Trophoblast cell (in vitro differentiated cells and primary cell): ENCODE measurements around the gene EYS.
"Not testable (repeated sequence)": the region's sequence is repeated elsewhere in the genome, so short reads cannot be mapped to it uniquely, and the experiment has no call there.

Source experiments
- DNase-seq, 2 donors: peaks; one replicate each; pipeline ENCODE4 v3.0.0-alpha.2; 2016
- H2AFZ ChIP-seq: 2 replicates; pipeline ENCODE4 v1.6.1; 2013; ENCODE audit warnings: low read length, moderate library complexity, mild to moderate bottlenecking; ENCODE audit not compliant: insufficient read depth, poor library complexity
- H2AK5ac ChIP-seq: 2 replicates; pipeline ENCODE4 v1.6.1; 2013; ENCODE audit warnings: mild to moderate bottlenecking, low read length
- H2BK120ac ChIP-seq: 2 replicates; pipeline ENCODE4 v1.6.1; 2013; ENCODE audit warnings: low read length, mild to moderate bottlenecking, moderate library complexity; ENCODE audit not compliant: insufficient read depth, poor library complexity
- H2BK12ac ChIP-seq: 2 replicates; pipeline ENCODE4 v1.6.1; 2013; ENCODE audit warnings: mild to moderate bottlenecking, low read length, moderate library complexity
- H2BK5ac ChIP-seq: 2 replicates; pipeline ENCODE4 v1.6.1; 2013; ENCODE audit warnings: low read length, low read depth, moderate library complexity, mild to moderate bottlenecking; ENCODE audit not compliant: poor library complexity
- H3K14ac ChIP-seq: 2 replicates; pipeline ENCODE4 v1.6.1; 2013; ENCODE audit warnings: mild to moderate bottlenecking, low read length
- H3K18ac ChIP-seq: 2 replicates; pipeline ENCODE4 v1.6.1; 2013; ENCODE audit warnings: mild to moderate bottlenecking, low read length
- H3K23ac ChIP-seq: 2 replicates; pipeline ENCODE4 v1.6.1; 2013; ENCODE audit warnings: low read length
- H3K27ac ChIP-seq: 2 replicates; pipeline ENCODE4 v1.5.1; 2013; ENCODE audit warnings: low read depth, mild to moderate bottlenecking, inconsistent platforms, low read length, moderate library complexity
- H3K27me3 ChIP-seq: 2 replicates; pipeline ENCODE4 v1.6.1; 2013; ENCODE audit warnings: inconsistent platforms, mild to moderate bottlenecking, low read length, moderate library complexity; ENCODE audit not compliant: insufficient read depth
- H3K36me3 ChIP-seq, 2 experiments: 1 replicate in 1 of 2; 2 replicates in 1 of 2; pipeline ENCODE4 v1.6.1; 2013; ENCODE audit warnings: low read length in 2 of 2, mild to moderate bottlenecking in 2 of 2, moderate library complexity in 1 of 2; ENCODE audit not compliant: insufficient read depth in 2 of 2, control insufficient read depth in 1 of 2
- H3K4ac ChIP-seq: 2 replicates; pipeline ENCODE4 v1.6.1; 2013; ENCODE audit warnings: low read depth, mild to moderate bottlenecking, low read length, moderate library complexity
- H3K4me1 ChIP-seq, 2 experiments: 1 replicate in 1 of 2; 2 replicates in 1 of 2; pipeline ENCODE4 v1.6.1; 2013; ENCODE audit warnings: low read length in 2 of 2, mild to moderate bottlenecking in 2 of 2, moderate library complexity in 1 of 2; ENCODE audit not compliant: insufficient read depth in 2 of 2, control insufficient read depth in 1 of 2
- H3K4me2 ChIP-seq: 2 replicates; pipeline ENCODE4 v1.6.1; 2013; ENCODE audit warnings: inconsistent platforms, mild to moderate bottlenecking, low read length, moderate library complexity
- H3K4me3 ChIP-seq: 2 replicates; pipeline ENCODE4 v1.5.1; 2013; ENCODE audit warnings: mild to moderate bottlenecking, low read depth, low read length, inconsistent platforms
- H3K79me1 ChIP-seq: one replicate; pipeline ENCODE4 v1.6.1; 2013; ENCODE audit warnings: low read length
- H3K79me2 ChIP-seq: 2 replicates; pipeline ENCODE4 v1.6.1; 2013; ENCODE audit warnings: low read length, mild to moderate bottlenecking; ENCODE audit not compliant: control insufficient read depth, insufficient read depth, poor library complexity
- H3K9ac ChIP-seq: 2 replicates; pipeline ENCODE4 v1.6.1; 2013; ENCODE audit warnings: mild to moderate bottlenecking, low read length
- H3K9me3 ChIP-seq: 2 replicates; pipeline ENCODE4 v1.6.1; 2013; ENCODE audit warnings: low read depth, mild to moderate bottlenecking, control low read depth, inconsistent platforms, low read length; ENCODE audit not compliant: insufficient read depth
- H4K12ac ChIP-seq: 2 replicates; pipeline ENCODE4 v1.6.1; 2013; ENCODE audit warnings: low read depth, mild to moderate bottlenecking, low read length, moderate library complexity
- H4K8ac ChIP-seq: 2 replicates; pipeline ENCODE4 v1.6.1; 2013; ENCODE audit warnings: low read depth, mild to moderate bottlenecking, low read length, moderate library complexity
- H4K91ac ChIP-seq: one replicate; pipeline ENCODE4 v1.6.1; 2013; ENCODE audit warnings: low read depth, mild to moderate bottlenecking, low read length, moderate library complexity
- WGBS: extraction: QIAGEN DNeasy Blood & Tissue Kit; methylation state at CpG from one replicate; pipeline ENCODE4 v1.1.7; 2013; ENCODE audit warnings: missing lambda C conversion rate; ENCODE audit not compliant: insufficient read length, insufficient coverage; ENCODE audit errors: extremely low coverage; 5-methylcytosine and 5-hydroxymethylcytosine counted together

The EYS gene

GRCh38 chr6:63800386-63800785 is 1906.6 kb downstream of the EYS start:
- not testable (repeated sequence) for H2BK12ac ChIP-seq, H3K9me3 ChIP-seq, H3K9ac ChIP-seq, H3K79me1 ChIP-seq, H3K4ac ChIP-seq, H2BK120ac ChIP-seq, H4K91ac ChIP-seq, H4K12ac ChIP-seq, H2BK5ac ChIP-seq, H3K27me3 ChIP-seq, H3K4me3 ChIP-seq, H2AK5ac ChIP-seq, H3K23ac ChIP-seq, H3K27ac ChIP-seq, H3K4me1 ChIP-seq, H3K36me3 ChIP-seq, H2AFZ ChIP-seq, H3K79me2 ChIP-seq, H3K14ac ChIP-seq, H3K4me2 ChIP-seq, H4K8ac ChIP-seq, H3K18ac ChIP-seq
- WGBS = no CpG with 5 or more reads among the region's 7 CpGs
- peak in 1 of 2 donors; percentile 12 for DNase-seq

- H2AFZ ChIP-seq = no peak overlapping the region
- DNase-seq = no peak
- H3K79me2 ChIP-seq = no peaks in the 10 kb centered on the region
- no peaks in the 10 kb centered on the region for H3K36me3 ChIP-seq
- H3K18ac ChIP-seq = no peak overlapping the region
- H2BK5ac ChIP-seq = no peak overlapping the region
- no peaks in the 10 kb centered on the region for H3K27me3 ChIP-seq
- no peak overlapping the region for H3K23ac ChIP-seq
- H4K8ac ChIP-seq = no peak overlapping the region
- no peak overlapping the region for H3K14ac ChIP-seq
- H2BK12ac ChIP-seq = no peak overlapping the region
- H3K27ac ChIP-seq = no peak overlapping the region
- whole genome bisulfite sequencing = no CpG with 5 or more reads among the region's 9 CpGs
- no peak overlapping the region for H2BK120ac ChIP-seq
- H4K91ac ChIP-seq = no peak overlapping the region
- no peak overlapping the region for H3K4me2 ChIP-seq
- no peak overlapping the region for H3K4ac ChIP-seq
- H3K4me1 ChIP-seq = no peaks in the 10 kb centered on the region
- H3K79me1 ChIP-seq = no peaks in the 10 kb centered on the region
- no peak overlapping the region for H3K4me3 ChIP-seq
- no peak overlapping the region for H4K12ac ChIP-seq
- no peak overlapping the region for H3K9ac ChIP-seq
- no peak overlapping the region for H2AK5ac ChIP-seq
- no peaks in the 10 kb centered on the region for H3K9me3 ChIP-seq
Measured at GRCh38 chr6:63799813-63800212, 1907.2 kb downstream of the EYS start.

GRCh38 chr6:63799313-63799712 is 1907.7 kb downstream of the EYS start:
- no peaks in the 10 kb centered on the region for H3K4me1 ChIP-seq
- H3K27me3 ChIP-seq = no peaks in the 10 kb centered on the region
- no peak overlapping the region for H2BK12ac ChIP-seq
- DNase-seq = no peak
- no peak overlapping the region for H4K91ac ChIP-seq
- H4K12ac ChIP-seq = no peak overlapping the region
- no peak overlapping the region for H3K23ac ChIP-seq
- H2BK5ac ChIP-seq = no peak overlapping the region
- H2AFZ ChIP-seq = no peak overlapping the region
- no peaks in the 10 kb centered on the region for H3K79me2 ChIP-seq
- H3K4me3 ChIP-seq = no peak overlapping the region
- no peaks in the 10 kb centered on the region for H3K79me1 ChIP-seq
- H3K14ac ChIP-seq = no peak overlapping the region
- no peak overlapping the region for H3K4me2 ChIP-seq
- H2BK120ac ChIP-seq = no peak overlapping the region
- H3K9ac ChIP-seq = no peak overlapping the region
- no peak overlapping the region for H3K4ac ChIP-seq
- WGBS = no CpG with 5 or more reads among the region's 1 CpG
- H3K36me3 ChIP-seq = no peaks in the 10 kb centered on the region
- H2AK5ac ChIP-seq = no peak overlapping the region
- no peaks in the 10 kb centered on the region for H3K9me3 ChIP-seq
- H3K18ac ChIP-seq = no peak overlapping the region
- H4K8ac ChIP-seq = no peak overlapping the region
- H3K27ac ChIP-seq = no peak overlapping the region

GRCh38 chr6:63798378-63798777 is 1908.6 kb downstream of the EYS start:
- Histone ChIP-seq H4K91ac (no peak overlapping the region), H2BK120ac (no peak overlapping the region), H3K9ac (no peak overlapping the region), H3K79me1 (no peaks in the 10 kb centered on the region), H3K4me3 (no peak overlapping the region), H2AFZ (no peak overlapping the region), H3K4me2 (no peak overlapping the region), H3K14ac (no peak overlapping the region), H3K27me3 (no peaks in the 10 kb centered on the region), H3K4me1 (no peaks in the 10 kb centered on the region), H2BK12ac (no peak overlapping the region), H4K8ac (no peak overlapping the region), H2BK5ac (no peak overlapping the region), H2AK5ac (no peak overlapping the region), H3K23ac (no peak overlapping the region), H3K18ac (no peak overlapping the region), H3K9me3 (peaks cover 2% of the 10 kb centered on the region), H3K79me2 (no peaks in the 10 kb centered on the region), H4K12ac (no peak overlapping the region), H3K27ac (no peak overlapping the region), H3K4ac (no peak overlapping the region), H3K36me3 (no peaks in the 10 kb centered on the region)
- no peak for DNase-seq

GRCh38 chr6:63797721-63798120 is 1909.3 kb downstream of the EYS start:
- Histone ChIP-seq H3K4me1 (no peaks in the 10 kb centered on the region), H2BK120ac (no peak overlapping the region), H4K8ac (no peak overlapping the region), H3K79me2 (no peaks in the 10 kb centered on the region), H3K36me3 (no peaks in the 10 kb centered on the region), H4K12ac (no peak overlapping the region), H3K14ac (no peak overlapping the region), H2BK12ac (no peak overlapping the region), H3K4me3 (no peak overlapping the region), H3K4ac (no peak overlapping the region), H2BK5ac (no peak overlapping the region), H3K4me2 (no peak overlapping the region), H3K9ac (no peak overlapping the region), H3K27me3 (no peaks in the 10 kb centered on the region), H4K91ac (no peak overlapping the region), H3K18ac (no peak overlapping the region), H3K23ac (no peak overlapping the region), H3K9me3 (peaks cover 2% of the 10 kb centered on the region), H2AK5ac (no peak overlapping the region), H2AFZ (no peak overlapping the region), H3K79me1 (no peaks in the 10 kb centered on the region), H3K27ac (no peak overlapping the region)
- no peak for DNase-seq
